Measurements from ENCODE around the gene AJM1. TPM values are rescaled to one million over a fixed set of nuclear protein-coding genes. Genes with fewer than 3 reads are reported as not detected.

AJM1 gene
- total RNA-seq, 1 experiment from 2014 or later: 7.2 TPM

GRCh38 chr9:136814725-136815421, 27.4 kb upstream of the AJM1 start:
- Histone ChIP-seq H3K27ac (ENCODE audit: low read length) (no peak overlapping the region), H3K36me3 (ENCODE audit: control insufficient read depth, insufficient read depth, low read length) (peaks cover 4% of the 10 kb centered on the region; the same call in 1 of the 2 replicates), H3K4me3 (ENCODE audit: low read depth in 2 of 2, low read length in 2 of 2) (no peak overlapping the region), H3K4me1 (ENCODE audit: control insufficient read depth, insufficient read depth, low read length) (peaks cover 4% of the 10 kb centered on the region; the same call in 1 of the 2 replicates), H3K9me3 (ENCODE audit: control insufficient read depth, insufficient read depth, low read depth, low read length) (no peaks in the 10 kb centered on the region), H3K27me3 (ENCODE audit: control insufficient read depth, insufficient read depth, low read length) (no peaks in the 10 kb centered on the region)
- POLR2A ChIA-PET: no interaction called here
- TF ChIP-seq TCF7L2 (IDR thresholded peaks at IDR 0.05; ENCODE audit: low read depth, low read length): no peak
- TF ChIP-seq POLR2AphosphoS5 (IDR thresholded peaks at IDR 0.05; ENCODE audit: low read depth, low read length): no peak
- no peak for TF ChIP-seq CTCF (IDR thresholded peaks at IDR 0.05)
- TF ChIP-seq SIN3A (IDR thresholded peaks at IDR 0.05; ENCODE audit: borderline replicate concordance, insufficient read depth, low read depth, low read length): no peak
- TF ChIP-seq REST (IDR thresholded peaks at IDR 0.05; ENCODE audit: insufficient read depth in 1 of 2, low read depth in 2 of 2, low read length in 1 of 2): no peak
- ATAC-seq (no peak), DNase-seq (ENCODE audit: low read depth, low spot score) (no peak)
- no TSS peak for BruUV-seq (replicated peaks)
- intact Hi-C loops (cut with micrococcal nuclease; ENCODE audit: unreplicated experiment) (no loop called here), in situ Hi-C loops (cut with HindIII; ENCODE audit: low pct_unique_long_range_greater_than_20kb, low sequenced_read_pairs) (no loop called here)
- CTCF ChIA-PET: no interaction called here

GRCh38 chr9:136815422-136815782, 26.9 kb upstream of the AJM1 start:
- CTCF ChIA-PET: no interaction called here
- BruUV-seq (replicated peaks): no TSS peak
- TF ChIP-seq CTCF (IDR thresholded peaks at IDR 0.05) (no peak), SIN3A (IDR thresholded peaks at IDR 0.05; ENCODE audit: borderline replicate concordance, insufficient read depth, low read depth, low read length) (no peak), REST (IDR thresholded peaks at IDR 0.05; ENCODE audit: insufficient read depth in 1 of 2, low read depth in 2 of 2, low read length in 1 of 2) (no peak), POLR2AphosphoS5 (IDR thresholded peaks at IDR 0.05; ENCODE audit: low read depth, low read length) (no peak), TCF7L2 (IDR thresholded peaks at IDR 0.05; ENCODE audit: low read depth, low read length) (no peak)
- POLR2A ChIA-PET: no interaction called here
- H3K27me3 ChIP-seq (ENCODE audit: control insufficient read depth, insufficient read depth, low read length): no peaks in the 10 kb centered on the region
- H3K4me3 ChIP-seq (ENCODE audit: low read depth in 2 of 2, low read length in 2 of 2): no peak overlapping the region
- no peaks in the 10 kb centered on the region for H3K9me3 ChIP-seq (ENCODE audit: control insufficient read depth, insufficient read depth, low read depth, low read length)
- no peak for ATAC-seq
- no peak for DNase-seq (ENCODE audit: low read depth, low spot score)
- 0 out of 2 replicates have a peak, but pooled peaks cover 2% of the 10 kb centered on the region for H3K36me3 ChIP-seq (ENCODE audit: control insufficient read depth, insufficient read depth, low read length)
- intact Hi-C loops (cut with micrococcal nuclease; ENCODE audit: unreplicated experiment) (no loop called here), in situ Hi-C loops (cut with HindIII; ENCODE audit: low pct_unique_long_range_greater_than_20kb, low sequenced_read_pairs) (no loop called here)
- no peaks in the 10 kb centered on the region for H3K4me1 ChIP-seq (ENCODE audit: control insufficient read depth, insufficient read depth, low read length)
- no peak overlapping the region for H3K27ac ChIP-seq (ENCODE audit: low read length)

Measured in Panc1 (cell line).